ENCODE measurements around the gene LAMA2. TPM values are rescaled to one million over a fixed set of nuclear protein-coding genes. Genes with fewer than 3 reads are reported as not detected.

The LAMA2 gene
- total RNA-seq, 3 donors from 2014 or later: 116 to 293 (median 118) TPM

GRCh38 chr6:129287231-129288177 lies 404.6 kb downstream of the LAMA2 start:
- Histone ChIP-seq H3K36me3 (no peaks in the 10 kb centered on the region), H3K27ac (no peak overlapping the region), H3K4me1 (no peaks in the 10 kb centered on the region), H3K4me3 (no peak overlapping the region), H3K9me3 (no peaks in the 10 kb centered on the region), H3K27me3 (no peaks in the 10 kb centered on the region)
- no peak for DNase-seq (ENCODE audit: low spot score in 2 of 2)
- TF ChIP-seq, protein P1, sequence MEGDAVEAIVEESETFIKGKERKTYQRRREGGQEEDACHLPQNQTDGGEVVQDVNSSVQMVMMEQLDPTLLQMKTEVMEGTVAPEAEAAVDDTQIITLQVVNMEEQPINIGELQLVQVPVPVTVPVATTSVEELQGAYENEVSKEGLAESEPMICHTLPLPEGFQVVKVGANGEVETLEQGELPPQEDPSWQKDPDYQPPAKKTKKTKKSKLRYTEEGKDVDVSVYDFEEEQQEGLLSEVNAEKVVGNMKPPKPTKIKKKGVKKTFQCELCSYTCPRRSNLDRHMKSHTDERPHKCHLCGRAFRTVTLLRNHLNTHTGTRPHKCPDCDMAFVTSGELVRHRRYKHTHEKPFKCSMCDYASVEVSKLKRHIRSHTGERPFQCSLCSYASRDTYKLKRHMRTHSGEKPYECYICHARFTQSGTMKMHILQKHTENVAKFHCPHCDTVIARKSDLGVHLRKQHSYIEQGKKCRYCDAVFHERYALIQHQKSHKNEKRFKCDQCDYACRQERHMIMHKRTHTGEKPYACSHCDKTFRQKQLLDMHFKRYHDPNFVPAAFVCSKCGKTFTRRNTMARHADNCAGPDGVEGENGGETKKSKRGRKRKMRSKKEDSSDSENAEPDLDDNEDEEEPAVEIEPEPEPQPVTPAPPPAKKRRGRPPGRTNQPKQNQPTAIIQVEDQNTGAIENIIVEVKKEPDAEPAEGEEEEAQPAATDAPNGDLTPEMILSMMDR (IDR thresholded peaks at IDR 0.05): no peak
- TF ChIP-seq POLR2A (IDR thresholded peaks at IDR 0.05) (no peak), POLR2AphosphoS5 (IDR thresholded peaks at IDR 0.05) (no peak)
- intact Hi-C loops (cut with DNase I; ENCODE audit: low total_unique reads): no loop called here

- no peaks in the 10 kb centered on the region for H3K36me3 ChIP-seq
- DNase-seq (ENCODE audit: low spot score in 2 of 2): no peak
- no peak overlapping the region for H3K27ac ChIP-seq
- intact Hi-C loops (cut with DNase I; ENCODE audit: low total_unique reads): no loop called here
- no peak overlapping the region for H3K4me3 ChIP-seq
- H3K9me3 ChIP-seq: no peaks in the 10 kb centered on the region
- no peaks in the 10 kb centered on the region for H3K27me3 ChIP-seq
- H3K4me1 ChIP-seq: no peaks in the 10 kb centered on the region
- TF ChIP-seq POLR2AphosphoS5 (IDR thresholded peaks at IDR 0.05) (no peak), POLR2A (IDR thresholded peaks at IDR 0.05) (no peak)
- TF ChIP-seq, protein P1 (IDR thresholded peaks at IDR 0.05): no peak
These were observed 406.5 kb downstream of the LAMA2 start for GRCh38 chr6:129289442-129289841.

DNA sequence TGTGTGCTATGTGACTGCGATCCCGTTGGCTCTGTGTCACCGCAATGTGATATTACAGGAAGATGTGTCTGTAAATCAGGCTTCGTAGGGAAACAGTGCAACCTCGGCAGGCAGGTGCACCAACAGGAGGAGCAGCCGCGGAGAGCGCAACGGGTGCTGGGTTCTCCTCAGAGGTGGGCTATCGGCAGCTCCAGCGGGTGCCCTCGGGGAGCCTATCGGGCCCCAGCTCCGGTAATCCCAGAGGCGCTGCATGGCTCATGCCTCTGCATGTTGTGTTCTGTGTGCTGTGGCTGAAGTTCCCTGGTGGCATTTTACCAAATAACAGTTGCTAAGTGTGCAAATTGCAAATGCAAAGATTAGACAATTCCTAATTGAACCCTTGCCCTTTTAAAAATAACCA lies 409.9 kb downstream of the LAMA2 start:
- no peak overlapping the region for H3K27ac ChIP-seq
- H3K4me3 ChIP-seq: no peak overlapping the region
- DNase-seq (ENCODE audit: low spot score in 2 of 2): no peak
- intact Hi-C loops (cut with DNase I; ENCODE audit: low total_unique reads): no loop called here
- no peaks in the 10 kb centered on the region for H3K36me3 ChIP-seq
- TF ChIP-seq POLR2AphosphoS5 (IDR thresholded peaks at IDR 0.05) (no peak), POLR2A (IDR thresholded peaks at IDR 0.05) (no peak)
- TF ChIP-seq, protein P1 (IDR thresholded peaks at IDR 0.05): no peak
- no peaks in the 10 kb centered on the region for H3K27me3 ChIP-seq
- no peaks in the 10 kb centered on the region for H3K4me1 ChIP-seq
- H3K9me3 ChIP-seq: no peaks in the 10 kb centered on the region

- Histone ChIP-seq H3K36me3 (no peaks in the 10 kb centered on the region), H3K9me3 (no peaks in the 10 kb centered on the region), H3K27me3 (no peaks in the 10 kb centered on the region), H3K27ac (no peak overlapping the region), H3K4me3 (no peak overlapping the region), H3K4me1 (no peaks in the 10 kb centered on the region)
- intact Hi-C loops (cut with DNase I; ENCODE audit: low total_unique reads): no loop called here
- TF ChIP-seq POLR2AphosphoS5 (IDR thresholded peaks at IDR 0.05) (no peak), POLR2A (IDR thresholded peaks at IDR 0.05) (no peak)
- TF ChIP-seq, protein P1 (IDR thresholded peaks at IDR 0.05): no peak
- DNase-seq (ENCODE audit: low spot score in 2 of 2): no peak
These were observed 414.7 kb downstream of the LAMA2 start for GRCh38 chr6:129297592-129297991.

DNA sequence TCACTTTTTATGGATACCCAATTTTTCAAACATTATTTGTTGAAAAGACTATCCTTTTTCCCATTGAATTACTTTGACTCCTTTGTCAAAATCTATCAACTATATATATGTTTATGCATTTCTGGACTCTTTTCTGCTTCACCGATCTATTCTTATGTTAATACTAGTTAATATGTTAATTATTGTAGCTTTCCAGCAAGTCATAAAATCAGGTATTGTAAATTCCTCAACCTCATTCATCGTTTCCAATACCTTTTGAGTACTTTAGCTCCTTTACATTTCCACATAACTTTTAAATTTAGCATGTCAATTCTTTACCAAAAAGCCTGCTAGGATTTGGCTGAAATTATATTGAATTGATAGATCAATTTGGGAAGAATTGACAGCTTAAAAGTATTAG lies 419.7 kb downstream of the LAMA2 start:
- DNase-seq (ENCODE audit: low spot score in 2 of 2): no peak
- no peaks in the 10 kb centered on the region for H3K36me3 ChIP-seq
- TF ChIP-seq POLR2A (IDR thresholded peaks at IDR 0.05): no peak
- TF ChIP-seq, protein P1 (IDR thresholded peaks at IDR 0.05): no peak
- TF ChIP-seq POLR2AphosphoS5 (IDR thresholded peaks at IDR 0.05): no peak
- no peak overlapping the region for H3K27ac ChIP-seq
- no peaks in the 10 kb centered on the region for H3K27me3 ChIP-seq
- H3K9me3 ChIP-seq: no peaks in the 10 kb centered on the region
- no peak overlapping the region for H3K4me3 ChIP-seq
- H3K4me1 ChIP-seq: no peaks in the 10 kb centered on the region
- intact Hi-C loops (cut with DNase I; ENCODE audit: low total_unique reads): no loop called here

Data from breast epithelium (tissue), 4 donors.